ENCODE measurements around the gene ABCC9.

The ABCC9 gene

DNA sequence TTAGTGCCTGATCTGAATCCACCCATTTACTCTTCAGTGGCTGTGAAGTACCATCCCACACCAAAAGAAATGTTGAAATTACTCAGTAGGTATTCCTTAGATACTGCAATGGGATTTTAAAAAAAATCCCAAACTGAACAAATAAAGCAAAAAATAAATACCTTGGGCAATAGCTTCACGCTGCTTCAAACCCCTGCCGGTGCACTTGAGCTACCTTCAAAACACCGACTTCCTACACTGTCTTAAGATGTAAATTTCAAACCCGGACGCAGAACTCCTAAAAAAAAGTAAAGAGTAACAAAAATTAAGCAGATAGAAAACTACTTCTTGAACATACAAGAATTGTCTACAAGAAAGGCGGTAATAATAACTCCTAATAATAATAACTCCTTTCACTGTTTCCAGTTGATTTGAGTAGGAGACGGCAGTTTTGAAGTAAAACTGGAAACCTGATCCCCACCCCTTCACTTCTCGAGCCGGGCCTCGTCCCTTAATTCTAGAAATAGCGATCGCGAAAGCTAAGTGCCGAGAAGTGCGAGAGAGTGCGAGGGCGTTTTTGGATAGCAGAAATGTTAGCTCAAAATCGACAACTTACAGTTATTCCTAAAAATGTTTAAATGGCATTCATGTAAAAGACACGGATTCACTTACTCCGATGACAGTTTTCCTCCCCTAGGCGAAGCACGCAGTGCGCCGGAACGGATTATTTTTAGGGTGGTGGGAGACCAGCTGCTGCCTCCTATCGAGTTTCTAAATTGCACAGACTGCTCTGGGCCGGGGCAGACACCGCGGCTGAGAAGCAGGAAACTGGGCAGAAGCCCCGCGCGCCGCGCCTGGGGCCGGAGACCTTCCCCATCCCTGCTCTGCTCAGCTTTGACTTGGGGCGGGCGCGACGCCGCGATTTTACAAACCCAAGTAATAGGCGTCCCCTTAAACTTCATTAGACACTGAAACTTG is at the start of gene ABCC9:
Gene ABCC9, minus strand, starts transcription at position 878 of the 957 bp plus-strand sequence. CDS start 4,752 bp downstream, outside the sequence.
- DNase-seq (ENCODE audit: low read depth) = no peak
- TF ChIP-seq CTCF (IDR thresholded peaks at IDR 0.05; ENCODE audit: low read depth, low read length, missing control alignments) = no peak
- peak within 1 kb of the TSS; percentile 49 for H3K4me3 ChIP-seq (ENCODE audit: low read depth, low read length)
- in situ Hi-C loops (cut with HindIII; ENCODE audit: low sequenced_read_pairs) = no loop called here

GRCh38 chr12:21989819-21990412 is 48.7 kb upstream of the ABCC9 start:
- DNase-seq (ENCODE audit: low read depth) = peak; percentile 36
- no peak overlapping the region for H3K4me3 ChIP-seq (ENCODE audit: low read depth, low read length)
- peak; percentile 66 for TF ChIP-seq CTCF (IDR thresholded peaks at IDR 0.05; ENCODE audit: low read depth, low read length, missing control alignments)
- in situ Hi-C loops (cut with HindIII; ENCODE audit: low sequenced_read_pairs) = no loop called here

GRCh38 chr12:21988619-21989018 is 47.4 kb upstream of the ABCC9 start:
- no peak for TF ChIP-seq CTCF (IDR thresholded peaks at IDR 0.05; ENCODE audit: low read depth, low read length, missing control alignments)
- H3K4me3 ChIP-seq (ENCODE audit: low read depth, low read length) = no peak overlapping the region
- no peak for DNase-seq (ENCODE audit: low read depth)
- in situ Hi-C loops (cut with HindIII; ENCODE audit: low sequenced_read_pairs) = no loop called here

GRCh38 chr12:21987755-21988154 is 46.5 kb upstream of the ABCC9 start:
- in situ Hi-C loops (cut with HindIII; ENCODE audit: low sequenced_read_pairs) = no loop called here
- DNase-seq (ENCODE audit: low read depth) = no peak
- no peak for TF ChIP-seq CTCF (IDR thresholded peaks at IDR 0.05; ENCODE audit: low read depth, low read length, missing control alignments)
- no peak overlapping the region for H3K4me3 ChIP-seq (ENCODE audit: low read depth, low read length)

DNA sequence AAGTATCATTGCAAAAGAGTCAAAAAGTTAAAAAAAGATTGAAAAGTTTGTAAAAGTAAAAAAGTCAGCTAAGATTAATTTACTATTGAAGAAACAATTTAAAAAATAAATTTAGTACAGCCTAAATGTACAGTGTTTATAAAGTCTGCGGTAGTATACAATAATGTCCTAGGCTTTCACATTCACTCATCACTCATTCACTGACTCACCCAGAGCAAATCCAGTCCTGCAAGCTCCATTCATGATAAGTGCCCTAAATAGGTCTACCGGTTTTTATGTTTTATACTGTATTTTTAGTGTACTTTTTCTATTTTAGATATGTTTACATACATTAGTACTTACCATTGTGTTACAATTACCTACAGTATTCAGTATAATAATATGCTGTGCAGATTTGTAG is 43.9 kb upstream of the ABCC9 start:
- no peak overlapping the region for H3K4me3 ChIP-seq (ENCODE audit: low read depth, low read length)
- DNase-seq (ENCODE audit: low read depth) = no peak
- in situ Hi-C loops (cut with HindIII; ENCODE audit: low sequenced_read_pairs) = no loop called here
- TF ChIP-seq CTCF (IDR thresholded peaks at IDR 0.05; ENCODE audit: low read depth, low read length, missing control alignments) = no peak

- DNase-seq (ENCODE audit: low read depth) = no peak
- in situ Hi-C loops (cut with HindIII; ENCODE audit: low sequenced_read_pairs) = no loop called here
- no peak for TF ChIP-seq CTCF (IDR thresholded peaks at IDR 0.05; ENCODE audit: low read depth, low read length, missing control alignments)
- no peak overlapping the region for H3K4me3 ChIP-seq (ENCODE audit: low read depth, low read length)
Observed at GRCh38 chr12:21984375-21984774, 43.1 kb upstream of the ABCC9 start.

Data from astrocyte of the cerebellum (primary cell).